Keratinocyte (primary cell): ENCODE data around the gene FAM120AOS.

Experiments
- CTCF ChIP-seq, 3 experiments: IDR thresholded peaks in 1 of 3; conservative IDR thresholded peaks in 1 of 3; optimal IDR thresholded peaks in 1 of 3; 2 replicates in 2 of 3; 3 replicates in 1 of 3; pipeline versions ENCODE3 to v1.5.1; 2011; ENCODE audit warnings: low read length in 3 of 3, mild to moderate bottlenecking in 3 of 3, moderate library complexity in 2 of 3, control low read depth in 1 of 3, inconsistent platforms in 1 of 3; ENCODE audit not compliant: insufficient read depth in 2 of 3; ENCODE audit errors: extremely low read depth in 1 of 3
- EZH2 ChIP-seq: IDR thresholded peaks from one replicate; pipeline ENCODE4 v1.6.1; 2012; ENCODE audit warnings: inconsistent platforms, mild to moderate bottlenecking, low read length, moderate library complexity

- TF ChIP-seq CTCF (optimal IDR thresholded peaks at IDR 0.05 in 1 of 3, IDR thresholded peaks at IDR 0.05 in 1 of 3, conservative IDR thresholded peaks at IDR 0.05 in 1 of 3; ENCODE audit: extremely low read depth in 1 of 3, insufficient read depth in 2 of 3, low read length in 3 of 3) (no peak), EZH2 (no peak)
These were observed 12.5 kb upstream of the FAM120AOS start for GRCh38 chr9:93465855-93466254.
